WTC11 (cell line): ENCODE measurements around the gene TUBD1.
"Not testable (repeated sequence)": the region's sequence is repeated elsewhere in the genome, so short reads cannot be mapped to it uniquely, and the experiment has no call there.

ENCODE experiments used
- NFYB ChIP-seq: sonication (generic); formaldehyde crosslinking; conservative IDR thresholded peaks from 2 replicates; pipeline ENCODE4 v1.8.0; 2022; ENCODE audit warnings: low read depth, missing genetic modification reagents
- SOX15 ChIP-seq: fragments of 250-450 bp; sonication (Bioruptor Pico); IDR thresholded peaks from 2 replicates; pipeline ENCODE4 v1.9.0; 2021; ENCODE audit warnings: mild to moderate bottlenecking
- SP1 ChIP-seq: sonication (generic); formaldehyde crosslinking; conservative IDR thresholded peaks from 2 replicates; pipeline ENCODE4 v1.8.1; 2022; ENCODE audit warnings: missing genetic modification reagents
- TF ChIP-seq, protein P1 (sequence below): sonication (generic); formaldehyde crosslinking; IDR thresholded peaks from 2 replicates; pipeline ENCODE4 v1.8.1; 2023; ENCODE audit warnings: mild to moderate bottlenecking, moderate library complexity, missing genetic modification reagents
- TF ChIP-seq, protein P2 (sequence below): fragments of 200-600 bp; IDR thresholded peaks from 2 replicates; pipeline ENCODE4 v1.8.0; 2022; ENCODE audit warnings: antibody characterized with exemption
- TF ChIP-seq, protein P3 (sequence below): sonication (generic); formaldehyde crosslinking; IDR thresholded peaks from 2 replicates; pipeline ENCODE4 v1.8.1; 2023; ENCODE audit warnings: mild to moderate bottlenecking, missing genetic modification reagents, moderate library complexity
- TF ChIP-seq, protein P4 (sequence below): sonication (generic); formaldehyde crosslinking; IDR thresholded peaks from 2 replicates; pipeline ENCODE4 v1.8.1; 2022; ENCODE audit warnings: mild to moderate bottlenecking, missing genetic modification reagents, moderate library complexity, borderline replicate concordance
- TF ChIP-seq, protein P5 (sequence below): sonication (generic); formaldehyde crosslinking; IDR thresholded peaks from 2 replicates; pipeline ENCODE4 v1.8.1; 2023; ENCODE audit warnings: mild to moderate bottlenecking, missing genetic modification reagents, borderline replicate concordance
- TF ChIP-seq, protein P6 (sequence below): sonication (generic); formaldehyde crosslinking; IDR thresholded peaks from 2 replicates; pipeline ENCODE4 v1.8.1; 2023; ENCODE audit warnings: mild to moderate bottlenecking, missing genetic modification reagents
- TF ChIP-seq, protein P7 (sequence below): sonication (generic); formaldehyde crosslinking; IDR thresholded peaks from 2 replicates; pipeline ENCODE4 v1.8.1; 2022; ENCODE audit warnings: low read depth, missing genetic modification reagents, borderline replicate concordance

DNA sequence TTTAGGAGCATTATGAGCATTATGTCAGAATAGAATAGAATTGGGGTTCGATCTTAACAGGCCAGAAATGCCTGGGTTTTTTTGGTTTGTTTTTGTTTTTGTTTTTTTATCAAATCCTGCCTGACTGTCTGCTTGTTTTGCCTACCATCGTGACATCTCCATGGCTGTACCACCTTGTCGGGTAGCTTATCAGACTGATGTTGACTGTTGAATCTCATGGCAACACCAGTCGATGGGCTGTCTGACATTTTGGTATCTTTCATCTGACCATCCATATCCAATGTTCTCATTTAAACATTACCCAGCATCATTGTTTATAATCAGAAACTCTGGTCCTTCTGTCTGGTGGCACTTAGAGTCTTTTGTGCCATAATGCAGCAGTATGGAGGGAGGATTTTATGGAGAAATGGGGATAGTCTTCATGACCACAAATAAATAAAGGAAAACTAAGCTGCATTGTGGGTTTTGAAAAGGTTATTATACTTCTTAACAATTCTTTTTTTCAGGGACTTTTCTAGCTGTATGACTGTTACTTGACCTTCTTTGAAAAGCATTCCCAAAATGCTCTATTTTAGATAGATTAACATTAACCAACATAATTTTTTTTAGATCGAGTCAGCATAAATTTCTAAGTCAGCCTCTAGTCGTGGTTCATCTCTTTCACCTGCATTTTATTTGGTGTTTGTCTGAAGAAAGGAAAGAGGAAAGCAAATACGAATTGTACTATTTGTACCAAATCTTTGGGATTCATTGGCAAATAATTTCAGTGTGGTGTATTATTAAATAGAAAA lies 51.5 kb downstream of the TUBD1 start:
- TF ChIP-seq, protein P1, sequence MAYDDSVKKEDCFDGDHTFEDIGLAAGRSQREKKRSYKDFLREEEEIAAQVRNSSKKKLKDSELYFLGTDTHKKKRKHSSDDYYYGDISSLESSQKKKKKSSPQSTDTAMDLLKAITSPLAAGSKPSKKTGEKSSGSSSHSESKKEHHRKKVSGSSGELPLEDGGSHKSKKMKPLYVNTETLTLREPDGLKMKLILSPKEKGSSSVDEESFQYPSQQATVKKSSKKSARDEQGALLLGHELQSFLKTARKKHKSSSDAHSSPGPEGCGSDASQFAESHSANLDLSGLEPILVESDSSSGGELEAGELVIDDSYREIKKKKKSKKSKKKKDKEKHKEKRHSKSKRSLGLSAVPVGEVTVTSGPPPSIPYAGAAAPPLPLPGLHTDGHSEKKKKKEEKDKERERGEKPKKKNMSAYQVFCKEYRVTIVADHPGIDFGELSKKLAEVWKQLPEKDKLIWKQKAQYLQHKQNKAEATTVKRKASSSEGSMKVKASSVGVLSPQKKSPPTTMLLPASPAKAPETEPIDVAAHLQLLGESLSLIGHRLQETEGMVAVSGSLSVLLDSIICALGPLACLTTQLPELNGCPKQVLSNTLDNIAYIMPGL (CRISPR knock-in tag), result not testable (repeated sequence)
- TF ChIP-seq, protein P2, sequence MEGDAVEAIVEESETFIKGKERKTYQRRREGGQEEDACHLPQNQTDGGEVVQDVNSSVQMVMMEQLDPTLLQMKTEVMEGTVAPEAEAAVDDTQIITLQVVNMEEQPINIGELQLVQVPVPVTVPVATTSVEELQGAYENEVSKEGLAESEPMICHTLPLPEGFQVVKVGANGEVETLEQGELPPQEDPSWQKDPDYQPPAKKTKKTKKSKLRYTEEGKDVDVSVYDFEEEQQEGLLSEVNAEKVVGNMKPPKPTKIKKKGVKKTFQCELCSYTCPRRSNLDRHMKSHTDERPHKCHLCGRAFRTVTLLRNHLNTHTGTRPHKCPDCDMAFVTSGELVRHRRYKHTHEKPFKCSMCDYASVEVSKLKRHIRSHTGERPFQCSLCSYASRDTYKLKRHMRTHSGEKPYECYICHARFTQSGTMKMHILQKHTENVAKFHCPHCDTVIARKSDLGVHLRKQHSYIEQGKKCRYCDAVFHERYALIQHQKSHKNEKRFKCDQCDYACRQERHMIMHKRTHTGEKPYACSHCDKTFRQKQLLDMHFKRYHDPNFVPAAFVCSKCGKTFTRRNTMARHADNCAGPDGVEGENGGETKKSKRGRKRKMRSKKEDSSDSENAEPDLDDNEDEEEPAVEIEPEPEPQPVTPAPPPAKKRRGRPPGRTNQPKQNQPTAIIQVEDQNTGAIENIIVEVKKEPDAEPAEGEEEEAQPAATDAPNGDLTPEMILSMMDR, result not testable (repeated sequence)
- TF ChIP-seq, protein P3, sequence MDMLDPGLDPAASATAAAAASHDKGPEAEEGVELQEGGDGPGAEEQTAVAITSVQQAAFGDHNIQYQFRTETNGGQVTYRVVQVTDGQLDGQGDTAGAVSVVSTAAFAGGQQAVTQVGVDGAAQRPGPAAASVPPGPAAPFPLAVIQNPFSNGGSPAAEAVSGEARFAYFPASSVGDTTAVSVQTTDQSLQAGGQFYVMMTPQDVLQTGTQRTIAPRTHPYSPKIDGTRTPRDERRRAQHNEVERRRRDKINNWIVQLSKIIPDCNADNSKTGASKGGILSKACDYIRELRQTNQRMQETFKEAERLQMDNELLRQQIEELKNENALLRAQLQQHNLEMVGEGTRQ (CRISPR knock-in tag), result not testable (repeated sequence)
- TF ChIP-seq, protein P4, sequence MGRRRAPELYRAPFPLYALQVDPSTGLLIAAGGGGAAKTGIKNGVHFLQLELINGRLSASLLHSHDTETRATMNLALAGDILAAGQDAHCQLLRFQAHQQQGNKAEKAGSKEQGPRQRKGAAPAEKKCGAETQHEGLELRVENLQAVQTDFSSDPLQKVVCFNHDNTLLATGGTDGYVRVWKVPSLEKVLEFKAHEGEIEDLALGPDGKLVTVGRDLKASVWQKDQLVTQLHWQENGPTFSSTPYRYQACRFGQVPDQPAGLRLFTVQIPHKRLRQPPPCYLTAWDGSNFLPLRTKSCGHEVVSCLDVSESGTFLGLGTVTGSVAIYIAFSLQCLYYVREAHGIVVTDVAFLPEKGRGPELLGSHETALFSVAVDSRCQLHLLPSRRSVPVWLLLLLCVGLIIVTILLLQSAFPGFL, result not testable (repeated sequence)
- TF ChIP-seq NFYB; SP1 (CRISPR knock-in tag); SOX15 (CRISPR knock-in tag): not testable (repeated sequence)
- TF ChIP-seq, protein P5, sequence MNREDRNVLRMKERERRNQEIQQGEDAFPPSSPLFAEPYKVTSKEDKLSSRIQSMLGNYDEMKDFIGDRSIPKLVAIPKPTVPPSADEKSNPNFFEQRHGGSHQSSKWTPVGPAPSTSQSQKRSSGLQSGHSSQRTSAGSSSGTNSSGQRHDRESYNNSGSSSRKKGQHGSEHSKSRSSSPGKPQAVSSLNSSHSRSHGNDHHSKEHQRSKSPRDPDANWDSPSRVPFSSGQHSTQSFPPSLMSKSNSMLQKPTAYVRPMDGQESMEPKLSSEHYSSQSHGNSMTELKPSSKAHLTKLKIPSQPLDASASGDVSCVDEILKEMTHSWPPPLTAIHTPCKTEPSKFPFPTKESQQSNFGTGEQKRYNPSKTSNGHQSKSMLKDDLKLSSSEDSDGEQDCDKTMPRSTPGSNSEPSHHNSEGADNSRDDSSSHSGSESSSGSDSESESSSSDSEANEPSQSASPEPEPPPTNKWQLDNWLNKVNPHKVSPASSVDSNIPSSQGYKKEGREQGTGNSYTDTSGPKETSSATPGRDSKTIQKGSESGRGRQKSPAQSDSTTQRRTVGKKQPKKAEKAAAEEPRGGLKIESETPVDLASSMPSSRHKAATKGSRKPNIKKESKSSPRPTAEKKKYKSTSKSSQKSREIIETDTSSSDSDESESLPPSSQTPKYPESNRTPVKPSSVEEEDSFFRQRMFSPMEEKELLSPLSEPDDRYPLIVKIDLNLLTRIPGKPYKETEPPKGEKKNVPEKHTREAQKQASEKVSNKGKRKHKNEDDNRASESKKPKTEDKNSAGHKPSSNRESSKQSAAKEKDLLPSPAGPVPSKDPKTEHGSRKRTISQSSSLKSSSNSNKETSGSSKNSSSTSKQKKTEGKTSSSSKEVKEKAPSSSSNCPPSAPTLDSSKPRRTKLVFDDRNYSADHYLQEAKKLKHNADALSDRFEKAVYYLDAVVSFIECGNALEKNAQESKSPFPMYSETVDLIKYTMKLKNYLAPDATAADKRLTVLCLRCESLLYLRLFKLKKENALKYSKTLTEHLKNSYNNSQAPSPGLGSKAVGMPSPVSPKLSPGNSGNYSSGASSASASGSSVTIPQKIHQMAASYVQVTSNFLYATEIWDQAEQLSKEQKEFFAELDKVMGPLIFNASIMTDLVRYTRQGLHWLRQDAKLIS (CRISPR knock-in tag), result not testable (repeated sequence)
- TF ChIP-seq, protein P6, sequence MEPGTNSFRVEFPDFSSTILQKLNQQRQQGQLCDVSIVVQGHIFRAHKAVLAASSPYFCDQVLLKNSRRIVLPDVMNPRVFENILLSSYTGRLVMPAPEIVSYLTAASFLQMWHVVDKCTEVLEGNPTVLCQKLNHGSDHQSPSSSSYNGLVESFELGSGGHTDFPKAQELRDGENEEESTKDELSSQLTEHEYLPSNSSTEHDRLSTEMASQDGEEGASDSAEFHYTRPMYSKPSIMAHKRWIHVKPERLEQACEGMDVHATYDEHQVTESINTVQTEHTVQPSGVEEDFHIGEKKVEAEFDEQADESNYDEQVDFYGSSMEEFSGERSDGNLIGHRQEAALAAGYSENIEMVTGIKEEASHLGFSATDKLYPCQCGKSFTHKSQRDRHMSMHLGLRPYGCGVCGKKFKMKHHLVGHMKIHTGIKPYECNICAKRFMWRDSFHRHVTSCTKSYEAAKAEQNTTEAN (CRISPR knock-in tag), result not testable (repeated sequence)
- TF ChIP-seq, protein P7, sequence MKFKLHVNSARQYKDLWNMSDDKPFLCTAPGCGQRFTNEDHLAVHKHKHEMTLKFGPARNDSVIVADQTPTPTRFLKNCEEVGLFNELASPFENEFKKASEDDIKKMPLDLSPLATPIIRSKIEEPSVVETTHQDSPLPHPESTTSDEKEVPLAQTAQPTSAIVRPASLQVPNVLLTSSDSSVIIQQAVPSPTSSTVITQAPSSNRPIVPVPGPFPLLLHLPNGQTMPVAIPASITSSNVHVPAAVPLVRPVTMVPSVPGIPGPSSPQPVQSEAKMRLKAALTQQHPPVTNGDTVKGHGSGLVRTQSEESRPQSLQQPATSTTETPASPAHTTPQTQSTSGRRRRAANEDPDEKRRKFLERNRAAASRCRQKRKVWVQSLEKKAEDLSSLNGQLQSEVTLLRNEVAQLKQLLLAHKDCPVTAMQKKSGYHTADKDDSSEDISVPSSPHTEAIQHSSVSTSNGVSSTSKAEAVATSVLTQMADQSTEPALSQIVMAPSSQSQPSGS, result not testable (repeated sequence)
